Lower leg skin (tissue), 3 donors: ENCODE results near the gene SLC35F5.

Source experiments
- POLR2A ChIP-seq, 2 donors: fragments of 450-650 bp; IDR thresholded peaks; one replicate each; pipeline ENCODE4 v1.6.1; 2016 to 2017; ENCODE audit warnings: antibody characterized with exemption in 2 of 2, mild to moderate bottlenecking in 1 of 2, moderate library complexity in 1 of 2
- TF ChIP-seq, protein P1 (sequence below), 3 donors: fragments of 450-650 bp; IDR thresholded peaks; one replicate each; pipeline ENCODE4 v1.5.1; 2016; ENCODE audit warnings: antibody characterized with exemption in 3 of 3, mild to moderate bottlenecking in 3 of 3, moderate library complexity in 2 of 3

- TF ChIP-seq POLR2A (IDR thresholded peaks at IDR 0.05) = no peak
- TF ChIP-seq, protein P1, sequence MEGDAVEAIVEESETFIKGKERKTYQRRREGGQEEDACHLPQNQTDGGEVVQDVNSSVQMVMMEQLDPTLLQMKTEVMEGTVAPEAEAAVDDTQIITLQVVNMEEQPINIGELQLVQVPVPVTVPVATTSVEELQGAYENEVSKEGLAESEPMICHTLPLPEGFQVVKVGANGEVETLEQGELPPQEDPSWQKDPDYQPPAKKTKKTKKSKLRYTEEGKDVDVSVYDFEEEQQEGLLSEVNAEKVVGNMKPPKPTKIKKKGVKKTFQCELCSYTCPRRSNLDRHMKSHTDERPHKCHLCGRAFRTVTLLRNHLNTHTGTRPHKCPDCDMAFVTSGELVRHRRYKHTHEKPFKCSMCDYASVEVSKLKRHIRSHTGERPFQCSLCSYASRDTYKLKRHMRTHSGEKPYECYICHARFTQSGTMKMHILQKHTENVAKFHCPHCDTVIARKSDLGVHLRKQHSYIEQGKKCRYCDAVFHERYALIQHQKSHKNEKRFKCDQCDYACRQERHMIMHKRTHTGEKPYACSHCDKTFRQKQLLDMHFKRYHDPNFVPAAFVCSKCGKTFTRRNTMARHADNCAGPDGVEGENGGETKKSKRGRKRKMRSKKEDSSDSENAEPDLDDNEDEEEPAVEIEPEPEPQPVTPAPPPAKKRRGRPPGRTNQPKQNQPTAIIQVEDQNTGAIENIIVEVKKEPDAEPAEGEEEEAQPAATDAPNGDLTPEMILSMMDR (IDR thresholded peaks at IDR 0.05) = no peak
Measured at GRCh38 chr2:113791697-113792590, 35.5 kb upstream of the SLC35F5 start.
